HG03432 (cell line): ENCODE data around the gene TARM1.
A peak's percentile ranks its signal among the peaks of the same experiment; 100 is the strongest.

Experiments
- ATAC-seq: cut with Tn5 transposase; IDR thresholded peaks from one replicate; pipeline ENCODE4 v1.9.1; 2021; ENCODE audit warnings: mild to moderate bottlenecking, moderate library complexity; ENCODE audit not compliant: unreplicated experiment

The TARM1 gene

DNA sequence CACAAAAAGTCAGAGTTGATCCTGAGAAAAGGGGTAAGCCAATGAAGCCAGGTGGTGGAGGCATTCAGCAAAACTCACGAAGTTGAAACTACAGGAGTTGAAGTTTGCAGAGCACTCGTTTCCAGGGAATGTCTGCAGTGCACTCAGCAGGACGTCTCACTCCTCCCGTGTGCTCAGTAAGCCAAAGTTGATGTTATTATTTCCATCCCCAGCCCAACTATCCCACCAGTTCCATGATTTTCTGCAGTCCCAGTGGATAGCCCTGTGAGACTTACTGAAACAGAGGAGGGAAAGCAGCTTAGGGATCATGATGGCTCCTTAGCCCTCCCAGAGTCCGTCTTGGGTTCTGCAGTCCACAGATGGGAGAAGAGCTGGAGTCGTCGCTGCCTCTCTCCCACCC is at the start of gene TARM1:
Gene TARM1 (minus strand): TSS at position 334 of the 400 bp plus-strand sequence. CDS start 25 bp downstream, at position 309.
- no peak for ATAC-seq

DNA sequence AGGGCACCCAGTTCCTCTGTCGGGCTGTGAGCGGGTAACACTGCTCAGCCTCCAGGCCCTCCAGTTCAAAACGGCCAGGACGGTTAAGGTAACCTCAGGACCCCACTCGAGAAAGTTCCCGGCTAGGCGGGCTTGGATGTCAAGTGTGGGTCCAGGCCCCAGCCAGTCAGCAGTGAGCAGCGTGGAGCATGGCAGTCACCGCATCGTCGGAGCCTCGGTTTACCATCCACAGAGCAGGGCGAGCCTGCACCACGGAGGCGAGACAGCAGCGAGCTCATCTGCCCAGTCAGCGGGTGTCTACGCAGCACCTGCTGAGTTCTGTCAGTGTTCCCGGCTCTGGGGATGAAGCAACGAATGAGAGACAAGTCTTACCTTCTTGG is 48.4 kb upstream of the TARM1 start:
- ATAC-seq: no peak

DNA sequence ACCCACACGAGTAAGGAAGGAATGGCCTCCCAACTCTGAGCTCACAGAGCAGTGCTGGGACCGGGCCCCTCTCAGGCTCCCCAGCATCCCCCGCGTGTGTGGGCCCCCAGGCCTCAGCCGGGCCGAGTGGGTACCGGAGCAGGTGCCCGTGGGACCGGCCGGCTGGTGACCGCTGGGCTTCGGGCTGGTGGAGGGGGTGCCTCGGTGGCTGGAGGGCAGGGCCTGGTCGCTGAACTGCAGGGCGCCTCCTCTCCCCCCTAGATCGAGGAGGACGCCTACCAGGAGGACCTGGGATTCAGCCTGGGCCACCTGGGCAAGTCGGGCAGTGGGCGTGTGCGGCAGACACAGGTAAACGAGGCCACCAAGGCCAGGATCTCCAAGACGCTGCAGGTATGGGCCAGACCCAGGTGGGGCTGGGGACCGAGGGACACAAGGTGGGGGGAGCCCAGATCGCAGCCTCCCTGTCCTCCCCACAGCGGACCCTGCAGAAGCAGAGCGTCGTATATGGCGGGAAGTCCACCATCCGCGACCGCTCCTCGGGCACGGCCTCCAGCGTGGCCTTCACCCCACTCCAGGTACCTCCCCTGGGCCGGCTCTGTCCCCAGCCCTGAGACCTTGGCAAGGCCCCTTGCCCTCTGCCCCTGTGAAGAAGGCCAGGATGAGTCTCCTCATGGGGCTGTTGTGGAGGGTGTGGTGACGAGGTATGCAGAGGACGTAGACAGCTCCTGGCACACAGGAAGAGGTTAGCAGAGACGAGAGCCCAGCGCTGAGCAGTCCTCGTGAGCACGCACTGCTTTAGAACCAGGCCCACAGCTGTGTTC is 47.8 kb upstream of the TARM1 start:
- ATAC-seq: no peak

DNA sequence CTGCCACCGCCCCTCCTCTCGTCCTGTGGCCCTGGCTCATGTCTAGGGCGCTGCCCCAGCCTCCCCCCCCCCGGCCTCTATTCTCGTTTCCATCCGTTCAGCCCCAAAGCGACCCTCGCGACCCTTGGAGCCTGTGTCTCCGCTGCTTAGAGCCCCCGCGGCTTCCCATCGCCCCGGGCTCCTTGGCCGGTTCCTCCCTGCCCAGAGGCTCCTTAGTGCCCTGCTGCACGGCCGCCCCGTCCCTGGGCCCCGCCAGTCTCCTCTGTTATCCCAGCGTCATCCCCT is 47.2 kb upstream of the TARM1 start:
- ATAC-seq: no peak

DNA sequence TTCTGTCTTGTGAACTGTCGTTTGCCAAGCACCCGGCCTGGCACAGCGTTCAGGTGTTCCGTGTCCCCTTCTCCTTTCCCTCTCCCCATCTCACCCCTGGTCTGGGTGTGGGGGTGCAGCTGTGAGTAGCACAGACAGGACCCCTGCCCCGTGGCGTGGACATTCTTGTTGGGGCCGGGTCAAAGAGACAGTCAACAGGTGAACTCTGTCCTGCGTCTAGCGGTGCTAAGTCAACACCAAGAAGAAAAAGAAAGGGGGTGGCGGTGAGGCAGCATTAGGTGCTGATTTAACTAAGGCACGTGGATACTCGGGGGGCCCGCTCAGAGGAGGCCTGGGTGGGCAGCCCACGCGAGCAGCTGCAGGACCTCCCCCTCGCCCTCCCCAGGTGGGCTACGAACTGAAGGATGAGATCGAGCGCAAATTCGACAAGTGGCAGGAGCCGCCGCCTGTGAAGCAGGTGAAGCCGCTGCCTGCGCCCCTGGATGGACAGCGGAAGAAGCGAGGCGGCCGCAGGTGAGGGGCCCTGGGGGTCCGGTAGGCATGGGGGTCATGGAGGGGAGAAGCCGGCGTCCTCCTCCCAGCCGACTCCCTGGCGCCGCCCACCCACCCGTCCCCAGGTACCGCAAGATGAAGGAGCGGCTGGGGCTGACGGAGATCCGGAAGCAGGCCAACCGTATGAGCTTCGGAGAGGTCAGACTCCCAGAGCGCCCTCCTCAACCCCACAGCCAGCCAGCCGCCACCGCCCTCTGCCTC is 46.7 kb upstream of the TARM1 start:
- ATAC-seq: no peak

DNA sequence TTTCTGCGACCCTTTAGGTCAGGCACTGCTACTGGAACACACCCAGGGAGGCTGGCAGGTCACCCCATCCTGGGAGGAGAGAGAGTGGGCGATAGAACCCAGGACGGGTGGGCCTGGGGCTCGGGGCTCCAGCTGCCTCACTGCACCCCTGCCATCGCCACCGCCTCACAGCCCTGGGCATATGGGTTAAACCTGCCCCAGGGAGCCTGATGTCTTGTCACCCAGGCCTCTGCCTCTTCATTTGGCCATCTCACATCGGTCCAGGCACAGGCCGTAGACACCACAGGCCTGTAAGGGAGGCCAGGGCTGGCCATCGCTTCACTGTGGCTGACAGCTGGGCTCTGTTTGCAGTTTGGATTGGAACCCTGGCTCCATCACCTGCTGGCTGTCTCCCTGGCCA is 44.5 kb upstream of the TARM1 start:
- ATAC-seq: no peak

DNA sequence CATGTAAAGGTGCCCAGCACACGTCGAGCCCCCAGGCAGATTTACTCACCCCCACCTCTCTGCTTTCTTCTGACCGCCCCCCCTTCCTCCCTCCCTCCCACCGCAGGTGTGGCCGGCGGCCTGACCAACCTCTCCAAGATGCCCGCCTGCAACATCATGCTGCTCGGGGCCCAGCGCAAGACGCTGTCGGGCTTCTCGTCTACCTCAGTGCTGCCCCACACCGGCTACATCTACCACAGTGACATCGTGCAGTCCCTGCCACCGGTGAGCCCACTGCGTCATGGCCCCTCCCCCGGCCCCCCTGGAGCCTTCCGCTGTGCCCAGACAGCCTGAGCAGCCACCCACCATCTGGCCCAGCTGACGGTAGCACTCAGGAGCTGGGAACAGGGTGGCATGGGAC is 43.2 kb upstream of the TARM1 start:
- ATAC-seq: no peak

DNA sequence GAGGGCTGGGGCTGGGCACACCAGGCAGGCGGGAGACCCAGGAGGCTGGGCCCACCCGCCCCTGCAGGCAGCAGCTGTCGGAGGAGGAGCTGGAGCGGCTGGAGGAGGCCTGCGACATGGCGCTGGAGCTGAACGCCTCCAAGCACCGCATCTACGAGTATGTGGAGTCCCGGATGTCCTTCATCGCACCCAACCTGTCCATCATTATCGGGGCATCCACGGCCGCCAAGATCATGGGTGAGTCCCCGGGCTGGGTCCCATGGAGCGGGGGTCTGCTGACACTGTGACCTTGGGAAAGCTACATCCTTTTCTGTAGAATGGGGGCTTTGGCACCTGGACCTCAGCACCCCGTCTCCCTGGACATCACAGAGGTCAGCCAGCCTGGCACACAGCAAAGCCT is 42.5 kb upstream of the TARM1 start:
- ATAC-seq: no peak

DNA sequence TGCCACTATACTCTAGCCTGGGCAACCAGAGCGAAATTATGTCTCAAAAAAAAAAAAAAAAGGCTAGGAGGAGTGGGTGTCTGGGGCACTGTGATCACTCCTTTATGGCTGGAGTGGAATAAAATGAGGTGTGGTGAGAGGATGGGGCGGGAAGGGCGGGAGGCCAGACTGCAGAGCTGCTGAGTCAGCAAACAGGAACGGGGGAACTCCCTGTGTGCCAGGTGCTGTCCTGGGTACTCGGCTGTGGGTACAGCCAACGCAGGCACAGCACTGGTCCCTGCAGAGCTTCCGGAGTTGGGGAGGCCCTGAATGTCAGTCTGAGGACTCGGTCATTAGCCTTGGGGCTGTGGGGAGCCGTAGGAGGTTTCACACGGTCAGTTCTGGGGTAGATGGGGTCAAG is 40.1 kb upstream of the TARM1 start:
- no peak for ATAC-seq

DNA sequence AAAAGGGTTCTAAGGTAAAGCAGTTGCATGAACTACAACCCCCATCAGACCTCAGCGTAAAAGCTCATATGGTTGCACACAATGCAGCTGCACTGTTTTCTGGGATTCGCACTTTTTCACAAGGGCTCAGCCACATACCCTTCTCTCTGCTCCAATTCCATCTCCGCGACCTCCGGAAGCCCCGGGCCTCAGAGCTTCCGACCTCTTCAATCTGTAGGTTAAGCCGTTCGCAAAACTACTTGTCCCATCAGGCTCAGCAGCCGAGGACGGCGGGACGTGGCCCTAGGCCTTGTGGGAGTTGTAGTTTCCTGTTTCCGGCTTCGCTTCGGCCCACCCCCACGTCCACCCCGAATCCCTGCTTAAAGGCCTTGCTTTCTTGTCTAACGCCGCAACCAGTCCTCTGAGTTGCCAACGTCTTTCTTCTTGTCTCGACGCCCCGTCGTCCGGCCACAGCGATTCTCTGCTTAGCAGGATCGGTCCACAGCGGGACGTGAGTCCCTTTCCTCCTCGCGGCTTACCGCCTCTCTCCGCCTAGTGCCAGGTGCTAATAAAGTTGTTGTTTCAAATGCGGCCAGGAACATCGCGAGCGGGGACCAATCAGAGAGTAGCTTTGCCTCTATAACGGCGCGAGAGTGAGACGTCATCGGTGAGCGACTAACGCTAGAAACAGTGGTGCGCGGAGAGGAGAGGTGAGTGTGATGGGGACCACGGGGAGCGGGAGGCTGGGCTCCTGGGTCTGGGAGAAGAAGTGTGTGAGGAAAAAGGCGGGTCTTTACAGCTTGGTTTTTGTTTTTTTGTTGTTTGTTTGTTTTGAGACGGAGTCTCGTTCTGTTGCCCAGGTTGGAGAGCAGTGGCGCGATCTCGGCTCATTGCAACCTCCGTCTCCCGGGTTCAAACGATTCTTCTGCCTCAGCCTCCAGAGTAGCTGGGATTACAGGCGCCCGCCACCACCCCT is 34.2 kb upstream of the TARM1 start, which contains the start of the genes PRPF31 and TFPT:
Gene PRPF31 (plus strand): TSS at position 646 of the 955 bp plus-strand sequence. CDS start 2,525 bp downstream, outside the sequence.
Gene TFPT (minus strand): TSS at position 549 of the 955 bp plus-strand sequence. CDS start 388 bp downstream, at position 161.
- ATAC-seq: peak; percentile 82

DNA sequence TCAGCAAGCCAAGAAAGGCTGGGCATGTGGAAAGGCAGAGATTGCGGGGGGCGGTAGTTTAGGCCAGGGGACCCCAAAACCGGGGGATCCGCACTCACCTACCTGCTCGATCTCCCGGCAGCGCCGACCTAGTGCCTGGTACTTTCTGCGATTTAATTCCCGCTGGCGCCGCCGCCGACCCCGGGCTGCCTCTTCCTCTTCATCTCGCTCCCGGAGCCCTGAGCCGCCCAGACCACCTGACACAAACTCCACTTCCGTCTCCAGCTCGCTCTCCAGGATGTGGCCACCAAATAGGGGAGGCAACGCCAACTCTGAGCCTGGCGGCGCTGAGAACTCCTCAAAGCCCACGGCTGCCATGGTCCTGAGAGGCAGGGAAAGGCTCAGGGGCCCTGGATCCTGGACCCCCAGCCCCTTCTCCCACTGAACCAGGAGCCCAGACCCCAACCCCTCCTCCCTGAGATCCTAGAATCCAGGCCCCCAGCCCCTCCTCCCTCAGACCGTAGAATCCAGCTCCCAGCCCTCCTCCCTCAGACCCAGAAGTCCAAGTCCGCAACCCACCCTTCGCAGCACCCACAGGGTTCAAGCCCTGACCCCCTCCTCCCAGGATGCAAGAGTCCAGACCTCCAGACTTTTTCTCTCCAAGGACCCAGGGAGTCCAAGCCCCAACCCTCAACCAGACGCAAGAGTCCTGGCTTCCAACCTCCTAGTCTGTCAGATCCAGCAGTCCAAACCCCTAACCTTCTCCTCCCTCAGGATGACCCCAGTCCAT is 33.4 kb upstream of the TARM1 start:
- no peak for ATAC-seq

DNA sequence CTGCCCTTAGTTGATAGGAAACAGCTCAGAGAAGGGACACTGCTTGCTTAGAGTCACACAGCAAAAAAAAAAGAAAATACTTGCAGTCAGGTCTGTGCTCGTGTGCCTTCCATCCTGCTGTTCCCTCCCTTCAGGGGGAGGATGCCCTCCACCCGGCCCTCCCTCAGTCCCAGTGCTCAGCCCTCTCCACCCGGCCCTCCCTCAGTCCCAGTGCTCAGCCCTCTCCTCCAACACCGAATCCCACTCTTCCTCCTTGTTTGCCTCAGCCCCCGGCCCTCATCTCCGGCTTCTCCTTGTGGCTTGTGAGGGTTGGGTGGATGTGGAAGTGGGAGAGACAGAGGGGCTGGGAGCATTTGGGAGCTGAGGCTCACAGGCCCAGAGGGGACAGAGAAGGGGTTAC is 28.5 kb upstream of the TARM1 start:
- ATAC-seq: no peak

DNA sequence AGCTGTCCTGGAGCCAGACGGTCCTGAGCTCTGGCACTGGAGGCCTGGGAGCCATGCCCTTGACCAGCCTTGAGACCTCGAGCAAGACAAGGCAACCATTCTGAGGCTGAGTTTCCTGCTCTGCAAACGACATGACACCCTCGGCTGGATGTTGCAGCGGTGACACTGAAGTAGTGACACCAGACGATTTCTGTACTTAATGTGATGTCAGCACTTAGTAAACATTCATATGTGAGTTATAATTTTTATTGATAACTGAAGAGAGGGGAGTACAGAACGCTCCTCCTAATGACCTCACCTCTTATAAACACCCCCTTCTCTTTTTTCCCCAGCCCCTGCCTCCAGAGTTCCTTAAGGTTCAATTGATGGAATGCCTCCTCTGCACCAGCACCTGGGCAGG is 27.3 kb upstream of the TARM1 start:
- no peak for ATAC-seq

DNA sequence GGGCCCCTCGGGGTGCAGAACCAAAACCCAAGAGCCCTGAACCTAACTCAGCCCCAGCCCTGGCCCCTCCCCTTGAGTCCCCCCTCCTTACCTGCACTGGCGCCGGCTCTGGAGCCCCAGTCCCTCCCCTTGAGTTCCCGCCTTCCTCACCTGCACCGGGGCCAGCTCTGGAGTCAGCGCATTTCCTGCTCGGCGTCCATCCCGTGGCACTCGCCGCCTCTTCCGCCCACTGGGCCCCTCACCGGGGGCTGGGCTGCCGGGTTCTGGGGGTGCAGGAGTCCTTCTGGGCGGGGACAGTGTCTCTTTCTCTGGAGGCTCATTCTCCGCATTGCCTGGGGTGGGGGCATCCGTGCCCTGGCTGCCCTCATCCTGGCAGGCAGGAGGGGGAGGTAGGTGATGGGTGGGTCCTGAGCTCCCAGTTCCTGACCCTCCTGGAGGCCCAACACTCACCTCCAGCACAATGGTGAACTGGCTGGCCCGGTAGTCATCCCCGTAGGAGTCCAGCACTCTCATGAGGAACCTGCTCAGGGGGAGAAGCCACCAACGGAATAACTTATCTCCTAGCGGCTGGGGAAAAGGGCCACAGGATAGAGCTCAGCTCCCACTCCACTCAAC is 26.8 kb upstream of the TARM1 start:
- ATAC-seq: no peak

DNA sequence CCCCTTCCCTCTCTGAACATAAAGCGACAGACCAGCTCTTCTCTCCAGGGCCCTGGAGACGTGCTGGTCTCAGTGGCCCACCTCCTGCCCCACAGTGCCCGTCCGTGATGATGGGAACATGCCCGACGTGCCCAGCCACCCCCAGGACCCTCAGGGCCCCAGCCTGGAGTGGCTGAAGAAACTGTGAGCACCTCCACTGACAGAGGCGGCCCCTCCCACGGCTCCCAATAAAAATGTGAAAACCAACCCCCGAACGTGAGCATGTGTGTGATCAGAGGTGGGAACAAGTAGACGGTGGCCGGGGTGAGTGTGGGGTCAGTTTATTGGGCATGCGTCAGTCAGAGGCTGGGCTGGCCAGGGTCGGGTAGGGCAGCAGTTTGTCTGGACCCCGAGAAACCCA is 25.6 kb upstream of the TARM1 start:
- no peak for ATAC-seq

DNA sequence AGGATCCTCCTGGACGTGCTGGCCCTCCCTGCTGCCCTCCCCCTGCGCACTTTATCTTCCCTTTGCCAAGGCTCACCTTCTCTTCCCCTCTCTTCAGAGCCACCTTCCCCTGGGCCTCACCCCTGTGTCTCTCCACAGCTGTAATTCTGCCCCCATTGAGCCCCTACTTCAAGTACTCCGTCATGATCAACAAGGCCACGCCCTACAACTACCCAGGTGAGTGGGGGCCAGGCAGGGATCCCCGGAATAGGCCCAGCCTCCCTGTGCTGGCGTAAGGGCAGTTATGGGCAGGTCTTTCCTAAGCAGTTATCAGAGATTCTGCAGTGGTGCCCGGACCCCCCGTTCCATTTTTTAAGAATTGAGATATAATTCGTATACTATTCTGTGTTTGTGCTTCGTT is 24.6 kb upstream of the TARM1 start:
- ATAC-seq: no peak

DNA sequence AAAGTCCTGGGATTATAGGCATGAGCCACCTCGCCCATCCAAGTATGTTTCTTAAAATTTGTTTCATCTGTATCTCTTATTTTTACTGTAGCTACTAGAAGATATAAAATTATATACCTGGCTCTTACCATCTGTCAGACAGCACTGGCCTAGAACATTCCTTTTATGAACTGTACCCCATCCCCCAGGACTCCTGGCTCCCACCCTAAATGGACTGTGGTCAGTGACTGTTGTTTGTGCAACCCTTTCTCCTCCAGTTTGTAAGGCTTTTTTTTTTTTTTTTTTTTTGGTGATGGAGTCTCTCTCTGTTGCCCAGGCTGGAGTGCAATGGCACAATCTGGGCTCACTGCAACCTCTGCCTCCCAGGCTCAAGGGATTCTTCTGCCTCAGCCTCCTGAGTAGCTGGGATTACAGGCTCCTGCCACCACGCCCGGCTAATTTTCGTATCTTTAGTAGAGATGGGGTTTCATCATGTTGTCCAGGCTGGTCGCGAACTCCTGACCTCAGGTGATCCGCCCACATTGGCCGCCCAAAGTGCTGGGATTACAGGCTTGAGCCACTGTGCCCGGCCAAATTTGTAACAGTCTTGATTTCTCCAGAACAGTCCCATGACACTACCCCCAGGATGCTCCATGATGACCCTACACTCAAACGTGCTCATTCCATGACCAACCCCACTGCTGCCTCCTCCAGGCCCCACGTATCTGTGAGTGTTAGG is 24.0 kb upstream of the TARM1 start:
- no peak for ATAC-seq

DNA sequence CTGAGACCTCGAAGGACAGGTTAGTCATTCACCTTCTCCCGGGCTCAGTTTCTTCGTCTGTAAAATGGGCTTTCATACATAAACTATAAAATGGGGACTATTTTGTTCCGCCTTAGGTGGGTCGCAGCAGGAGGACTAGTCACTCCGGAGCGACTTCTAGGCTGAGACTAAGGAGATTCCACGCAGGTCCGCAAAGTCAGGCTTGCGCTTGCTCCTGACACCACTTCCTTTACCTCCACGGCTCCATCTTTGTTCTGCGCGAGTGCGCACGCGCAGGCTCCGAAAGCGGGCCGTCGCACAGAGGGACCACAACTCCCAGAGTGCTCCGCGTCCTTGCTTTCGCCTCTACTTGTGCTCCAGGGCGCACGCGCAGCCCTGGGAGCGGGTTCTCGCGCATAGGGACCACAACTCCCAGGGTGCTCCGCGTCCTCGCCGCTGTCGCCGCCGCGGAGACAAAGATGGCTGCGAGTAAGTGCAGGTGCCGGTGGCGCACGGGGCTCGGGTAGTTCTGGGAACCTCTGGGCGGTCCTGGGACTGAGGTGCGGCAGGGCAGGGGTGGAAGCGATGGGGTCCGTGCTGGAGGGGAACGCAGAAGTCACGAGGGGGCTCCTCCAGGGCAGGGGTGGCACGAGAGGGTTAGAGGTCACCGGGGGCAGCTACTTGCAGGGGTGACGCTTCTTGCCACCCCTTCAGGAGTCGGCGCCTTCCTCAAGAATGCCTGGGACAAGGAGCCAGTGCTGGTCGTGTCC is 21.4 kb upstream of the TARM1 start, which contains the start of gene NDUFA3:
Gene NDUFA3 (plus strand): TSS at position 435 of the 749 bp plus-strand sequence. CDS start 24 bp downstream, at position 459.
- peak; percentile 94 for ATAC-seq
